Measurements from ENCODE around the gene SKAP1. TPM values are rescaled to one million over a fixed set of nuclear protein-coding genes. Genes with fewer than 3 reads are reported as not detected.

The SKAP1 gene
- total and polyA plus RNA-seq, 2 of the 13 experiments (the other 11 are each of a cell fraction or from before 2014, with no cell fraction given): 0.21 TPM; not detected in 1

DNA sequence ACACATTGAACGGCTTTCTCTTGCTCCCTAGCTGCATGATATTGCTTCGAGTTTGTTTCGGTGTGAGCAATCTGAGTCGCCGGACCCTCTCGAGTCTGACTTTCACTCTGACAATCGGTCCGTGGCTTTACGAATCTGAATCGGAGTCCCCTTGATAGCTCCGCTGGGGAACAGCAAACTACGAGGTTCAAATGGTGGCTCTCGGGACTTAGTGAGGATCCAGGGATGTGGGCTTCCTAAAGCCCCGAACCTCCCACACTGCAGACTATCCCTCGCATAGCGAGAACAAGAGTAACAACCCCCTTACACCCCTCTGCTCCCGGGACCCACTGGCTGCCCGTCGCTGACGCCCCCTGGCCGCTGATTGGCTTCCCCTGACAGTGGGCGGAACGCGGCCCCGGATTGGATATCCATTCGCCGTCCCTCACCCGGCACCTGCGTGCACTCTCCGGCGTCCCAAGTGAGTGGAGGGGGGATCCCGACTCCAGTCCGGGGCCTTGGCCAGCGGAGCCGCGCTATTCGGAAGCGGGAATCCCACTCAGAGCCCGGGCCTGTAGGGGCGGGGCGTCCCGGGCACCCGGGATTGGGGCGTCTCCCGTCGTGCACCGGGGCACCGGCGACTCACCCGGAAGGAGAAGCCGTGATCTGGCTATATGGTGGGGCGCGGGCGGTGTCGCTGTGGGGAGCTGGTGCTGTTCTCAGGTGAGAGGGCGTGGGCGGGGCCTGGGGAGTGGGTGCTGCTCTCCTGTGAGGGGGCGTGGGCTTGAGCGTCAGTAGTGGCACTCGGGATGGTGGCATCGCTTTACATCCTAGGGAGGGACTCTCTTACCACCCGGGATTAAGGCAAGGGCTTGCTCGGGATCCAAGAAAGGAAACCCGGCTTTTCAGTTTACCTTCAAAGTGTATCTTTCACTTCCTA, 322.6 kb downstream of the SKAP1 start, which contains the start of gene SNX11 (continued):
- no peak for TF ChIP-seq ZUFSP (CRISPR knock-in tag; IDR thresholded peaks at IDR 0.05; ENCODE audit: borderline replicate concordance)
- no peak for TF ChIP-seq BCLAF1 (IDR thresholded peaks at IDR 0.05)
- TF ChIP-seq, protein P1, sequence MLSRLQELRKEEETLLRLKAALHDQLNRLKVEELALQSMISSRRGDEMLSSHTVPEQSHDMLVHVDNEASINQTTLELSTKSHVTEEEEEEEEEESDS (CRISPR knock-in tag; IDR thresholded peaks at IDR 0.05; ENCODE audit: borderline replicate concordance): peak; percentile 66; the same call in 1 of the 2 replicates
- TF ChIP-seq CCDC6 (CRISPR knock-in tag; IDR thresholded peaks at IDR 0.05): peak; percentile 76; the same call in 1 of the 2 replicates
- no peak for TF ChIP-seq THYN1 (CRISPR knock-in tag; IDR thresholded peaks at IDR 0.05; ENCODE audit: borderline replicate concordance, low read depth)
- no peak for TF ChIP-seq PRMT3 (CRISPR knock-in tag; IDR thresholded peaks at IDR 0.05; ENCODE audit: borderline replicate concordance, low read depth)
- no peak for TF ChIP-seq ZNF263 (CRISPR knock-in tag; IDR thresholded peaks at IDR 0.05)
- TF ChIP-seq, protein P2, sequence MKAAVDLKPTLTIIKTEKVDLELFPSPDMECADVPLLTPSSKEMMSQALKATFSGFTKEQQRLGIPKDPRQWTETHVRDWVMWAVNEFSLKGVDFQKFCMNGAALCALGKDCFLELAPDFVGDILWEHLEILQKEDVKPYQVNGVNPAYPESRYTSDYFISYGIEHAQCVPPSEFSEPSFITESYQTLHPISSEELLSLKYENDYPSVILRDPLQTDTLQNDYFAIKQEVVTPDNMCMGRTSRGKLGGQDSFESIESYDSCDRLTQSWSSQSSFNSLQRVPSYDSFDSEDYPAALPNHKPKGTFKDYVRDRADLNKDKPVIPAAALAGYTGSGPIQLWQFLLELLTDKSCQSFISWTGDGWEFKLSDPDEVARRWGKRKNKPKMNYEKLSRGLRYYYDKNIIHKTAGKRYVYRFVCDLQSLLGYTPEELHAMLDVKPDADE (CRISPR knock-in tag; IDR thresholded peaks at IDR 0.05): no peak
- TF ChIP-seq MTERF4 (CRISPR knock-in tag; IDR thresholded peaks at IDR 0.05): peak; percentile 80
- TF ChIP-seq HNRNPUL1 (IDR thresholded peaks at IDR 0.05; ENCODE audit: low read depth, low read length): 0 out of 2 replicates have a peak, but pooled peaks have one; percentile 30
- peak; percentile 20; the same call in 1 of the 2 replicates for TF ChIP-seq RARA (CRISPR knock-in tag; IDR thresholded peaks at IDR 0.05)
- no peak for TF ChIP-seq SRSF4 (IDR thresholded peaks at IDR 0.05; ENCODE audit: low read depth, low read length, poor library complexity, severe bottlenecking)
- peak; percentile 55; the same call in 1 of the 2 replicates for TF ChIP-seq GATA4 (IDR thresholded peaks at IDR 0.05; ENCODE audit: borderline replicate concordance, low read depth)
- peak; percentile 77 for TF ChIP-seq SALL2 (CRISPR knock-in tag; IDR thresholded peaks at IDR 0.05)
- TF ChIP-seq ZZZ3 (CRISPR knock-in tag; IDR thresholded peaks at IDR 0.05; ENCODE audit: borderline replicate concordance): no peak
- no peak for TF ChIP-seq TCF7 (IDR thresholded peaks at IDR 0.05; ENCODE audit: low read depth)
- peak; percentile 67; the same call in 1 of the 2 replicates for TF ChIP-seq MAF1 (CRISPR knock-in tag; IDR thresholded peaks at IDR 0.05; ENCODE audit: borderline replicate concordance)
- no peak for TF ChIP-seq CENPT (CRISPR knock-in tag; IDR thresholded peaks at IDR 0.05; ENCODE audit: low read depth)
- TF ChIP-seq ARID2 (CRISPR knock-in tag; IDR thresholded peaks at IDR 0.05; ENCODE audit: borderline replicate concordance): 0 out of 2 replicates have a peak, but pooled peaks have one; percentile 45

All from HepG2 (cell line).